Heart left ventricle (tissue), 13 donors: ENCODE measurements around the gene GNB1L.

Experiments used
- CTCF ChIP-seq, 12 donors: fragments of 200-600 bp; sonication (generic) in 4 of 12; IDR thresholded peaks; one replicate each; pipeline versions ENCODE4 v1.5.0 to v1.8.0; 2018 to 2022; ENCODE audit warnings: antibody characterized with exemption in 12 of 12, mild to moderate bottlenecking in 5 of 12
- POLR2A ChIP-seq, 2 donors: fragments of 450-650 bp; IDR thresholded peaks; one replicate each; pipeline ENCODE4 v1.6.1; 2017; ENCODE audit warnings: antibody characterized with exemption in 2 of 2, mild to moderate bottlenecking in 2 of 2, moderate library complexity in 2 of 2
- donor health status: ischemic (EF 13 %, LVEDD 7.1; RV severe dilation, severe dysfunction).
- donor health status: DM: no; HTN: yes; CAD: no.
- donor health status: DM: no; HTN: no; CAD: no.
- donor health status: ischemic (EF 25% LVEDD 6.9; RV normal size, moderate dysfunction).
- donor health status: ischemic (EF 25% LVEDD 5.7; RV mildly dilated, moderate dysfunction).
- donor health status: ischemic (EF 35%, LVEDD 5.7; RV mildly dilated, moderate dysfunction).
- donor health status: nonischemic (EF 11% LVEDD 7.7; RV severe dilation, severe dysfunction).
- donor health status: DM: yes; HTN: yes; CAD: no.
- donor health status: PGD.
- donor health status: ischemic (EF 29% LVEDD 5.4; RV normal size, mild dysfunction).
- donor health status: nonischemic (EF 23%, LVEDD 6.1; RV moderate dilation, normal function).

GRCh38 chr22:19779685-19780268, 74.9 kb downstream of the GNB1L start:
- TF ChIP-seq CTCF (IDR thresholded peaks at IDR 0.05) (no peak), POLR2A (IDR thresholded peaks at IDR 0.05) (no peak)
